Small intestine (tissue), 7 donors: ENCODE measurements around the gene BRD9. TPM values are rescaled to one million over a fixed set of nuclear protein-coding genes. Genes with fewer than 3 reads are reported as not detected.
"Not testable (repeated sequence)": the region's sequence is repeated elsewhere in the genome, so short reads cannot be mapped to it uniquely, and the experiment has no call there.

ENCODE experiments used
- DNase-seq, 2 donors: peaks; one replicate each; pipeline versions ENCODE4 v3.0.0 to v3.0.0-alpha.2; 2013
- FAIRE-seq: peaks from 2 replicates; lab custom pipeline; 2012; peaks lifted over from hg19 to GRCh38; lab: Jason Lieb, UNC
- H3K27ac ChIP-seq, 3 donors: one replicate each; pipeline ENCODE4 v1.5.1; 2013; ENCODE audit warnings: low read length in 2 of 3, mild to moderate bottlenecking in 2 of 3, control low read depth in 1 of 3, inconsistent platforms in 1 of 3, low read depth in 1 of 3, moderate library complexity in 1 of 3
- H3K27me3 ChIP-seq, 3 donors: one replicate each; pipeline ENCODE4 v1.6.1; 2013; ENCODE audit warnings: low read length in 3 of 3, inconsistent platforms in 1 of 3; ENCODE audit not compliant: control insufficient read depth in 3 of 3, insufficient read depth in 3 of 3
- H3K36me3 ChIP-seq, 3 donors: one replicate each; pipeline ENCODE4 v1.6.1; 2013; ENCODE audit warnings: low read length in 3 of 3, inconsistent platforms in 1 of 3, low read depth in 1 of 3, mild to moderate bottlenecking in 1 of 3, moderate library complexity in 1 of 3; ENCODE audit not compliant: control insufficient read depth in 3 of 3, insufficient read depth in 2 of 3
- H3K4me1 ChIP-seq, 3 donors: one replicate each; pipeline ENCODE4 v1.6.1; 2013; ENCODE audit warnings: low read length in 2 of 3, inconsistent platforms in 1 of 3, low read depth in 1 of 3, mild to moderate bottlenecking in 1 of 3, moderate library complexity in 1 of 3; ENCODE audit not compliant: control insufficient read depth in 3 of 3, insufficient read depth in 2 of 3
- H3K4me3 ChIP-seq, 3 donors: one replicate each; pipeline ENCODE4 v1.5.1; 2013; ENCODE audit warnings: low read length in 3 of 3, control low read depth in 1 of 3, inconsistent platforms in 1 of 3, low read depth in 1 of 3, mild to moderate bottlenecking in 1 of 3, moderate library complexity in 1 of 3
- H3K9me3 ChIP-seq, 2 donors: one replicate each; pipeline ENCODE4 v1.6.1; 2013; ENCODE audit warnings: low read depth in 1 of 2, low read length in 1 of 2; ENCODE audit not compliant: control insufficient read depth in 2 of 2, insufficient read depth in 1 of 2
- WGBS, 3 donors: extraction: QIAGEN DNeasy Blood & Tissue Kit; methylation state at CpG; one replicate each; pipeline ENCODE4 v1.1.7; 2013; 5-methylcytosine and 5-hydroxymethylcytosine counted together
- polyA plus RNA-seq, 4 donors: library from polyadenylated mRNA; stranded (reverse) in 3 of 4; unstranded in 1 of 4; fragments of 200-250 nt in 3 of 4; fragments of 120-200 nt in 1 of 4; gene quantifications; one replicate each; pipeline versions ENCODE4 v1.2.1 to v1.2.3, GENCODE V29; 2013
- donor health status: healthy with polysubstance abuse.
- donor health status: control.
- donor health status: control.
- donor health status: Bipolar disorder and iron deficiency.
- donor health status: healthy.

Gene BRD9
- polyA plus RNA-seq, 4 donors = 21.2 to 53.2 (median 30.5) TPM

- not testable (repeated sequence) for H3K4me3 ChIP-seq, H3K36me3 ChIP-seq, H3K9me3 ChIP-seq, FAIRE-seq, H3K4me1 ChIP-seq, H3K27ac ChIP-seq, DNase-seq
- peaks cover 0 to 12% (median 3%) of the 10 kb centered on the region in 3 donors for H3K27me3 ChIP-seq
Observed at GRCh38 chr5:929182-929581, 36.6 kb upstream of the BRD9 start.

DNA sequence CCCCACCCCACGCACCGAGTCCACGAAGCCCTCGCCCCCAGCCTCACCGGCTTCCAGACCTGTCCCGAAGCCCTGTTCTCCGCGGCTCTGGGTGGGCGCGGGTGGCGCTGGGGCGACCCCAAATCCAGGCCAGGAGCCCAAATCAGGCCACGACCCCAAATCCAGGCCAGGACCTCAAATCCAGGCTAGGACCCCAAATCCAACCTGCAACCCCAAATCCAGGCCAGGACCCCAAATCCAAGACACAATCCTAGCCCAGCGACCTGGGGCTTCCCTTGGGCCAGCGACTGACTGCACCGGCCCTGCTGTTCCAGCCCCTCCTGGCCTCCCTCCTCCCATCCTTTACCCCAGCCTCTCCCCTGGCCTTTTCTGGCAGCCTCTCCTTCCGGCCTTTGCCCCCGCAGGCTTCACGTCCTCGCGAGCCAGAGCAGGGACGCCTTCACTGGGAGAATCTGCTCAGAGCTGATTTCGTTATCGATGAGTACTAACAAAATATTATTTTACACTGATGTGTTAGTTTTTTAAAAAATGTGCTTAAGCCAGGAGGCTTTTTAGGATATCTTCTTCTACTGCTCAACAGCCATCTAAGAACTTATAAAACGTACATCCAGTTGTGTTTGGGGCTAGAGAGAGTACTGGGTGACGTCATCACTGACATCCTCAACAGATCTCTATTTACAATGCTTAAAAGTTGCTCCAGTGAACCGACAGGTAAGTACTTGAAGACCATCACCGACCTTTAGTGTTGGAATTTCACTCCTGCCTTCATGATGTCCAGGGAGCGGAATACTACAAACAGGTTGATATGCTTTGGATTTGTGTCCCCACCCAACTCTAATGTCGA is 34.8 kb upstream of the BRD9 start:
- H3K36me3 ChIP-seq = no peaks in the 10 kb centered on the region
- no peak overlapping the region for H3K4me3 ChIP-seq
- H3K27me3 ChIP-seq = peaks cover 0 to 12% (median 3%) of the 10 kb centered on the region in 3 donors
- no peaks in the 10 kb centered on the region for H3K9me3 ChIP-seq
- FAIRE-seq (no peak), DNase-seq (peak in 1 of 2 donors; percentile 33)
- H3K4me1 ChIP-seq = peaks cover 0 to 8% (median 0%) of the 10 kb centered on the region in 3 donors
- H3K27ac ChIP-seq = no peak overlapping the region
- WGBS, 3 donors = 58 to 75% (median 67%) methylated on average over 25 to 30 of the region's 30 CpGs

- Histone ChIP-seq H3K27me3 (peaks cover 0 to 12% (median 3%) of the 10 kb centered on the region in 3 donors), H3K4me1 (peaks cover 0 to 8% (median 0%) of the 10 kb centered on the region in 3 donors), H3K27ac (no peak overlapping the region), H3K36me3 (peaks cover 0 to 4% (median 0%) of the 10 kb centered on the region in 3 donors), H3K4me3 (peak overlapping the region in 1 of 3 donors; percentile 22), H3K9me3 (peaks cover 0 to 4% of the 10 kb centered on the region in 2 donors)
- FAIRE-seq = no peak
- 7 to 11% (median 7%) methylated on average over 64 to 65 of the region's 65 CpGs for WGBS, 3 donors
- peak; percentile 20 to 71 for DNase-seq
Observed at GRCh38 chr5:926417-927171, 34.0 kb upstream of the BRD9 start.

- Histone ChIP-seq H3K4me3 (no peak overlapping the region), H3K4me1 (peaks cover 0 to 8% (median 0%) of the 10 kb centered on the region in 3 donors), H3K36me3 (peaks cover 0 to 7% (median 0%) of the 10 kb centered on the region in 3 donors), H3K27me3 (peaks cover 0 to 12% (median 3%) of the 10 kb centered on the region in 3 donors), H3K27ac (no peak overlapping the region), H3K9me3 (peaks cover 0 to 5% of the 10 kb centered on the region in 2 donors)
- FAIRE-seq (no peak), DNase-seq (peak; percentile 73 to 90)
- 19 to 22% (median 20%) methylated on average over 15 to 17 of the region's 17 CpGs for WGBS, 3 donors
Observed at GRCh38 chr5:923281-923873, 30.8 kb upstream of the BRD9 start.

GRCh38 chr5:922436-923280 is 30.1 kb upstream of the BRD9 start:
- peaks cover 0 to 5% of the 10 kb centered on the region in 2 donors for H3K9me3 ChIP-seq
- FAIRE-seq (no peak), DNase-seq (no peak)
- no peak overlapping the region for H3K27ac ChIP-seq
- H3K4me1 ChIP-seq = peaks cover 0 to 8% (median 0%) of the 10 kb centered on the region in 3 donors
- H3K27me3 ChIP-seq = peaks cover 0 to 12% (median 3%) of the 10 kb centered on the region in 3 donors
- 85 to 94% (median 89%) methylated on average over 17 of the region's 17 CpGs for WGBS, 3 donors
- no peak overlapping the region for H3K4me3 ChIP-seq
- peaks cover 0 to 11% (median 0%) of the 10 kb centered on the region in 3 donors for H3K36me3 ChIP-seq

DNA sequence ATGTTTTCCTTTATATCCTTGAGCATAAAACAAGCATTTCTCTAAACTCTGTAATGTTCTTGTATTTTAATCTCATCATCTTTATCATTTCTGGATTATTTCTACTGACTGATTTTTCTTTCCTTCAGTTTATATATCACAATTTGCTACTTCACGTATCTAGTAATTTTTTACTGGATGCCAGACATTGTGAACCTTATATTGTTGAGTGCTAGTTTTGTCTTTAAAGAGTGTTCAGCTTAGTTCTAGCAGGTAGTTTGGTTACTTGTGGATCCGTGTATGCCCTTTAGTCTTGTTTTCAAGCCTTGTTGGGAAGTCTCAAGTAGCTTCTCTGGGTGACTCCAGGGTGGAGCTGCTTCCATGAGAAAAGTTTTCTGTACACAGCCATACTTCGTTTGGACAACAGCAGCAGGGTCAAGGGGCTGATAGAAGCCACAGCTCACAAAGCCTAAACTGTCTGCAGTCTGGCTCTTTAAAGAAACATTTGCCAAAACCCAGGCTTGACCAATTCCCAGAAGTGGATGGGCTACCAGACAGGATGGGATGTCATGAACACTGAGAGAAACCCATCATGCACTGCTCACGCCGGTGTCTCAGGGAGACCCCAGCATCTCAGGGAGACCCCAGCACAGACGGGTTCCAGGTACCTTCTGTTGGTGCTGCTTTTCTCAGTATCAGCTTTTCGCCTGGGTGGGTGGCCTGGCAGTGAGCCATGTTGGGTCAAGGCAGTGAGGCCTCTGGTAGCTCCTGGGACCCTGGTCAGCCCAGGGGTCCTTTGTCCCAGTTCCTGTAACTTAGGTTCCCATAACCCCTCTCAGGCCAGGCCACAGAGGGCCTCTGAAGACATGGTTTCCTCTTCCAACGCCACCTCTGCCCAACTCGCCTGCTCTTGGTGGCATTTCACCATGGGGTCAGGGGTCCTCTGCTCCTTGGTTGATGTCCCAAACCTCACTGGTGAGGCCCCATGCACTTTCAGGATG is 29.1 kb upstream of the BRD9 start:
- WGBS, 3 donors = 90 to 93% (median 91%) methylated on average over 9 of the region's 9 CpGs
- peaks cover 0 to 5% of the 10 kb centered on the region in 2 donors for H3K9me3 ChIP-seq
- no peak overlapping the region for H3K4me3 ChIP-seq
- H3K4me1 ChIP-seq = peaks cover 0 to 4% (median 0%) of the 10 kb centered on the region in 3 donors
- DNase-seq (no peak), FAIRE-seq (no peak)
- H3K27me3 ChIP-seq = peaks cover 0 to 7% (median 0%) of the 10 kb centered on the region in 3 donors
- H3K27ac ChIP-seq = no peak overlapping the region
- H3K36me3 ChIP-seq = peaks cover 0 to 13% (median 0%) of the 10 kb centered on the region in 3 donors

- FAIRE-seq (no peak), DNase-seq (no peak)
- Histone ChIP-seq H3K36me3 (peaks cover 0 to 27% (median 0%) of the 10 kb centered on the region in 3 donors), H3K4me3 (no peak overlapping the region), H3K27me3 (no peaks in the 10 kb centered on the region), H3K27ac (no peak overlapping the region), H3K9me3 (peaks cover 0 to 5% of the 10 kb centered on the region in 2 donors), H3K4me1 (no peaks in the 10 kb centered on the region)
- 86 to 92% (median 91%) methylated on average over 7 of the region's 7 CpGs for WGBS, 3 donors
Observed at GRCh38 chr5:920321-920720, 27.7 kb upstream of the BRD9 start.
